ENCODE measurements around the gene HCRTR1.

Gene HCRTR1

GRCh38 chr1:31648641-31649357 is 31.3 kb downstream of the HCRTR1 start:
- DNase-seq (ENCODE audit: low read depth in 1 of 2, low spot score in 1 of 2) = no peak

DNA sequence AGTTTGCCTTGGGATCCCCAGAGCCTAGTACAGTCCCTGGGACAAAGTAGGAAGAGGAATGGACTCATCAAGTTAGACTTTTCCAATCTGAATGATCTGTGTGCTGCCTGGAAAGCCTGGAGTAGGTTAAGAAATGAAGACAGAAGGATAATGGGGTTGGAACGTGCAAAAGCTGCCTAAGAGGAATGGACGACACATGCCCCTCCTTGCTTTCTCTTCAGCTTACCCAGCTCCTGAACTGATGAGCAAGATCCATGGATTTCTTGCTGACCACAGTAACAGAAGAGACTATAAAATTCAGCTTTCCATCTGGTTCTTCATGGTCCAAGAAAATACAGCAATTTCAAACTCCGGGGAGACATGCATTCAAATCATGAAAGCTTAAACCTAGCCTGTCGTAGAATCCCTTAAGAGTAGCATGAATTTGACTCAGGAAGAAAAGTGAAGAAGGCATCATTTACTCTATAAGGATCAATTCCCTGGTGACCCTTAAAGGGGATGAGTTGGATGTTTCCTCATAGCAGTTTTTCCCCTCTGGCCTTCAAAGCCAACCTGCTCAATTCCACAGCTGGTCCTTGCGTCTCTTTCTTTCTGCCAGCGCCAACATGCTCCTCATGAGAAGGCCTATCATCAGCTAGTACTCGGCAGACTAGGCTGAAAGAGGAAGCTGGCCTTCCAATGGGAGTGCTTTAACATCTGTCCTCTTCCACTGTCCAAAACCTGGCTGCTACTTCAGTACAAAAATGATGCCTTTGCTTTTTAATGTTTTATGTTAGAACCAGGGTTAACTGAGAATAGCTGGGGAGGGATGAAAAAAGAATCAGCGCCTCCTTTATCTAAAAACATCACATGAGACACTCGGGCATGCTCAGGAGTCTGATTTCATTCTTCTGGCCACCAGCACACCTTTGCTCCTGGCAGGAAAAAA is 32.9 kb downstream of the HCRTR1 start:
- no peak for DNase-seq (ENCODE audit: low read depth in 1 of 2, low spot score in 1 of 2)

GRCh38 chr1:31651089-31651420 is 33.6 kb downstream of the HCRTR1 start:
- no peak for DNase-seq (ENCODE audit: low read depth in 1 of 2, low spot score in 1 of 2)

- DNase-seq (ENCODE audit: low read depth in 1 of 2, low spot score in 1 of 2) = no peak
Observed at GRCh38 chr1:31651766-31652165, 34.3 kb downstream of the HCRTR1 start.

GRCh38 chr1:31652891-31653499 is 35.5 kb downstream of the HCRTR1 start:
- DNase-seq (ENCODE audit: low read depth in 1 of 2, low spot score in 1 of 2) = no peak

- no peak for DNase-seq (ENCODE audit: low read depth in 1 of 2, low spot score in 1 of 2)
Observed at GRCh38 chr1:31653717-31654473, 36.4 kb downstream of the HCRTR1 start.

- no peak for DNase-seq (ENCODE audit: low read depth in 1 of 2, low spot score in 1 of 2)
Observed at GRCh38 chr1:31654474-31654776, 36.9 kb downstream of the HCRTR1 start.

DNA sequence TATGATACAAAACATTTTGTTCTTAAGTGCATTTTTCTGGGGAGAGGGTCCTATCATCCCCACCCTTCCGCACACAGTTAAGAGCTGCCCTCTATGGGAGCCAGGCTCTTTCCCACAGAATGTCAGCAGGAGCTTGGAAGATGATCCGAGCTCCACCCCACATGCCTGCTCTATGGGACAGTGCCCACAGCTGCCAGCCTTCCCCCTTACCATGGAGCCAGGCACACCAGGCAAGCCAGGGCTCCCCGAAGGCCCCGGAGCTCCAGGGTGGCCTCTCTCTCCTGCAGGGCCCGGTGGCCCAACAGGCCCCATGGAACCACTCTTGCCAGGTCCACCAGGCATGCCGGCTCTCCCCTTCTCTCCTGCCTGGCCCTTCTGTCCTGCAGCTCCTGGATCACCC is 37.6 kb downstream of the HCRTR1 start:
- DNase-seq (ENCODE audit: low read depth in 1 of 2, low spot score in 1 of 2) = no peak

DNA sequence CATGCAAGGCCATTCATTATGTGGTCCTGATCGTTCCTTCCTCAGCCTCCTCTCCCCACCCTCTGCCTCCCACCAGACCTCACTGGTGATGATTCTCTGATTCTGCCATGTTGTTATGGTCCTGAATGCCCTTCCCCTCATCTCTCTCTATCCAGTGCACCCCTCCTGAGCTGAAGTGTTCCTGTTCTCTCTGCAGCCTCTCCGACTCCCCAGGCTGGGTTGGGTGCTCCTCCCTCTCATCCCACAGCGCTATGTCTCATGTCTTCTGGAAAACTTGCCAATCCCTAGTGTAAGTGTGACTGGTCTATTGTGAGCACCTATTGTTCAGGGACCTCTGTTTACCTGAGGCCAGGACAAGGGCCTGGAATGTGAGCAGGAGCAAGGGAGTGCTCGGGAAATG is 38.3 kb downstream of the HCRTR1 start:
- DNase-seq (ENCODE audit: low read depth in 1 of 2, low spot score in 1 of 2) = no peak

DNA sequence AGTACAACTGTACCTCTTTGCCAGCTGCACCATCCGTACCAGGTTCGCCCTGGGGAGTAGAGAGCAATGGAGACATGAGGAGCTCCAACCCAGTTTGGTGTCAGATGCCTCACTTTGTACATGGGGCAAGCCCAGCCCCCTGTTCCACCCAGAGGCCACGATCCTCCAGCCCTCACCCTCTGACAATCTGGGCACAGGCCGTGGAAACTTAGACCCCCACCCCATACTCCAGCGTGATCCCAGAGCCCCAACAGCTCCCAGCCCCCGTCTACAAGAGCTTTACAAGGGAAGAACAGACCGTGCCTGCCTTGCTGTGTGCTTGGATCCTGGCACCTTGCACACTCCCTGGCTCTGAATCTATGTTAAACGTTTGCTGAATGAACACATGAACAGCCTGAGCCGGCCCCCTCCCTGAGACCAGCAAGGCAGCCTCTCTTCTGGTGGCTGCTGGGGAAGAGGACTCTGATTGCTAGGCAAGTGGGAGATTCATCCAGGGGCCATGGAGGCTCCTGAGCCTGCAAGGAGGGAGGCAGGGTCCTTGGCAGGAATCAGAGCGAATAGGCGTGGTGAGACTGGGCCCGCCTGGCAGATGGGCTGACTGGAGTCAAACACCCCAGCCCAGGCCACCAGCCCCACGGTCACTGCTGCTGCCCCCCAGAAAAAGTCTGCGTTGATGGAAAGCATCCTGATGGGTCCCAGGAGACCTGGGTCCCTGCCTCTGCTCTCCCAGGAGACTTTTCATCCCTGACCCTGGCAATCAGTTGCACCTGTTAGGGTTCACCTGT is 39.7 kb downstream of the HCRTR1 start:
- DNase-seq (ENCODE audit: low read depth in 1 of 2, low spot score in 1 of 2) = no peak

GRCh38 chr1:31657972-31658510 is 40.6 kb downstream of the HCRTR1 start:
- DNase-seq (ENCODE audit: low read depth in 1 of 2, low spot score in 1 of 2) = no peak

GRCh38 chr1:31658721-31659120 is 41.2 kb downstream of the HCRTR1 start:
- DNase-seq (ENCODE audit: low read depth in 1 of 2, low spot score in 1 of 2) = no peak

DNA sequence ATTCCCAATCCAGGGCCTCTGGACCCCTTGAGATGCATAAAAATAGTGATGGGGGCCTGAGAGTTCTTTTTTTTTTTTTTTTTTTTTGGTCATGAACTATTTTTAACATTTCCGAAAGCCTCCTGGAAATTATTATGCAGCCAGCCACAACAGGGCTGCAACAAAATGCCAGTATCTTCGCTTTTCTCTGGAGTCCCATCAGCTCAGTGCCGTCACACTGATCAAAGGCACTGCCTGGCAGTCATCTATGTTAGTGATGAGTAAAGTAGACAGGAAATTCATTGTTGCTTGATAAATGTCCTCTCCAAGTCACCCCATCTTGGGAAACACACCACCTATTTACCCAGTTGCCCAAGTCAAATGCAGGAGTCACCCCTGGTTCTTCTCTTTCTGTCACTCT is 42.4 kb downstream of the HCRTR1 start:
- DNase-seq (ENCODE audit: low read depth in 1 of 2, low spot score in 1 of 2) = no peak

DNA sequence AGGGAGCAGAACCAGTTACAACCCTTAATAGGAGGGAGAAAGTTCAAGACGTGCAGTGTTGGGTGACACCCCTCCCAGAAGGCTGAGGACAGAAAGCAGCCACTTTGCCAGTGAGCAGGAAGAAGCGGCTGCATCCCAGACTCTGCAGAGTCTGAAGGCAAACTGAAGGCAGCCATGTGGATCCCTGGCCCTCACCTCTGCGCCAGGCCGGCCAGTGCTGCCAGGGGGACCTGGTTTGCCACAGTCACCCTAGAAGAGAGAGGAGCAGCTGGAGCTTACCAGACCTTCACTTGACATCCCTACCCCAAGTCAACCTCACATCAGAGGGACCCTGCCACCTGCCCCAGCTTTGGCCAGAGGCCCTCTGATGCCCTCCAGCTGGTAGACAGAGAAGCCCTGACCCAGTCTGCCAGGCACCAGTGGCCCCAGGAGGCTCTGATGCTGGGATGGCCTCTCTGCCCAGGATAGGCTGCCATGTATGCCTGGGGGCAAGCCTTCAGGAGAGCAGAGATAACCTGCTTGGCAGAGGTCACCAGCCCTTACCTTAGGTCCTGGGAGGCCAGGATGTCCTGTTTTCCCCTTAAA is 43.5 kb downstream of the HCRTR1 start:
- DNase-seq (ENCODE audit: low read depth in 1 of 2, low spot score in 1 of 2) = no peak

DNA sequence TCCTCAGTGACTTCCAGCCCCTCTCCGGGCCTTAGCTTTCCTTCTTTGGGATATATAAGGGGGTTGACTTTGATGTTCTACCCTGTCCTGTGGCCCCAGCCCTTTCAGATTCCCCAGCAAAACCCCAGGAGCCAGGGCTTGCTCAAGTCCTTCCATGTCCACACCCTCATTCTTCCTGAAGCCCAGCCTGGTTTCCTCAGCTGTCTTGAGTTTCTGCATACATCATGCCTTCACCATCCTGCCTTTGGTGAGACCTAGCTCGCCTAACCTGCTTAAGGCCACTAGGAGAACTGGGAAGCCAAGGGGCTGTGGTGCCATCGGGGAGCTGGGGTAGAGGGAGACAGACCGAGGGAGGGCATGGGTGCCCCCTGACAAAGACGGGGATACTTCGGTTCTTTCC is 44.4 kb downstream of the HCRTR1 start:
- no peak for DNase-seq (ENCODE audit: low read depth in 1 of 2, low spot score in 1 of 2)

GRCh38 chr1:31662463-31662862 is 45.0 kb downstream of the HCRTR1 start:
- no peak for DNase-seq (ENCODE audit: low read depth in 1 of 2, low spot score in 1 of 2)

DNA sequence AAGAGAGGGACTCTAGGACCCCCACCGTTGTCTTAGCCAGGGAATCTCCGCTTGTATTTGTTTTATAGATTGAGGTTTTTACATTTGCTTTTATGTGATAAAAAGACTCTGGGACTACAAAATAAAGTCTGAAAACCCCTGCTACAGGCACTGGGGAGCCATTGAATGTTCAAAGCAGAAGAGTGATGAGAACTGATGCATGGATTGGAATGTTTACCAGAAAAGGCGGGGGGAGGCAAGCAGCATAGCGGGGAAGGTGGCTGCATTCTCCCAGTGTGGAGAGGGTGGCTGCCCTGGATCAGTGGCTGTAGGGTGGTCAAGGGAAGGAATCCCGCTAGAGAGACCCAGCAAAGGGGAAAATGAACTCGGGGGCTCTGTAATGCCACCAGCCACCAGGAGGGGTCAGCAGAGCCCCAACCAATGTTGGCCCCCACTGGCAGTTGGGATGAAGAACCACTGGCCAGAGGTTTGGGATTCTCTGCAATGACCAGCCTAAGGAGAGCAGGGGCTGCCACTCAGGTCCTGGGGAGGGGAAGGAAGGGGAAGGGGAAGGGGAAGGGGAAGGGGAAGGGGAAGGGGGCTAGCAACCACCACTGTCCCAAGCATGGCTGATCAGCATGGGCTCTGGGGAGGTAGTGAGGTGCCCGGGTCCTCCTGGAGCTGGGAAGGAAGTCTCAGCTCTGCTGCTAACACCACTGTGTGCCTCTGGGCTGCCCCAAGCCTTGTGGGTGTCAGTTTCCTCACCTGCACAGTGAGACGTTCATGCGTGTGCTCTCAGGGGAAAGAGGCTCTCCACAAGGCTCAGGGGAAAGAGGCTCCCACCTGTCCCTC is 46.3 kb downstream of the HCRTR1 start:
- DNase-seq (ENCODE audit: low read depth in 1 of 2, low spot score in 1 of 2) = peak; percentile 29 to 46

DNA sequence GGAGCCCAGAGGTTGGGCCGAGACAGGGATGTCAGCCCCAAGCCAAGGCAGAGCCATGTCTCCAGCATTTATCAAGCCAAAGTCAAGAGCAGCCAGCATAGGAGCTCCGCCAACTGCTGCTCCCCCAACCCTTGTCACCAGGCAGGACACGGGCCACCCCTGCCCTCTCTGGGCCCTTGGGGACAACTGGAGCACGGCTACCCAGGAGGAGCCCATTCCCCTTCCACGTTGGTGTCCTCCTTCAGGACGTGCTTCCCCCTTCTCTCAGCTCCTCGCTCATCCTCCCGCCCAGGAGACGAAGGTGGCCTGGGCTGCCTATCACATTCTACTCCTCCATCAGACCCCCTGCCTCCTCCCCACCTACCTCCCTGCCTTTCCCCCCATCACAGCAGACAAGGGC is 47.0 kb downstream of the HCRTR1 start:
- DNase-seq (ENCODE audit: low read depth in 1 of 2, low spot score in 1 of 2) = no peak

DNA sequence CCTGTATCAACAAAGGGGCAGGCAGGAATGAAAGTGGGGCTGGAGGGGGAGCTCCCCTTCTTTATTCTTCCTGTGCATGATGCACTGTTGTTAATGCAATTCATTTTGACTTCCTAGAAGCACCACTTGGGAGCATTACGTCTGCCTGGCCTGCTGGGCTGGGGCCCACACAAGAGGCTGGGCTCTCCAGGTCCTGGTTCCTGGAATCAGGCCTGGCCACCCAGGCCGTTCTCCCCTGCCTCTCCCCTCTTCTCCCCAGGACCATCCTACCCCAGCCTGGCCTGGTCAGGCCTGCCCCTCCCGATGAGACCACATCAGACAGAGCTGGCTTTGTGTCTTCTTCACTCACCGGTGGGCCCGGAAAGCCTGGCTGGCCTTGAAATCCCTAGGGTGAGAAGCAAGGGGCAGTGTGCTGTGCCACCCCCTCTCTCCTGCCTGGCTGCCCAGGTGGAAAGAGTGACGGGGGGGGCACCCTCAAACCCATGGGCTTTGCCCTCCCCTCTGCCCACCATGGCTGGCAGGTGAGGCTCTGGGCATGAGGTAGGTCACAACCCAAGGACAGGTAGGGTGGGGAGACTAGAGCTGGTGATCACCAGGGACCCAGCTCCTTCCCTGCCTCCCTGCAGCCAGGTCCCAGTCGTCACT is 47.9 kb downstream of the HCRTR1 start:
- no peak for DNase-seq (ENCODE audit: low read depth in 1 of 2, low spot score in 1 of 2)

All from activated T-helper 1 cell treated with anti-CD3 and anti-CD28 coated beads, Interleukin-2, amount 50 U/mL, for 16 hours (primary cell).